Limb (tissue), 2 donors: ENCODE measurements around the gene CDX1.

ENCODE experiments used
- DNase-seq, 2 donors: peaks; one replicate each; pipeline ENCODE4 v3.0.0-alpha.2; 2016; ENCODE audit errors: extremely low spot score in 2 of 2

The CDX1 gene

GRCh38 chr5:150146235-150146634 is 20.3 kb upstream of the CDX1 start:
- DNase-seq, result no peak

GRCh38 chr5:150146862-150147601 is 19.5 kb upstream of the CDX1 start:
- peak in 1 of 2 donors; percentile 82 for DNase-seq

- no peak for DNase-seq
These were observed 18.9 kb upstream of the CDX1 start for GRCh38 chr5:150147670-150148069.

GRCh38 chr5:150148117-150148927 is 18.3 kb upstream of the CDX1 start:
- DNase-seq, result no peak

GRCh38 chr5:150149618-150150017 is 17.0 kb upstream of the CDX1 start:
- no peak for DNase-seq

- no peak for DNase-seq
These were observed 13.7 kb upstream of the CDX1 start for GRCh38 chr5:150152636-150153462.

GRCh38 chr5:150153483-150153882 is 13.1 kb upstream of the CDX1 start:
- no peak for DNase-seq

- no peak for DNase-seq
These were observed 12.5 kb upstream of the CDX1 start for GRCh38 chr5:150153957-150154617.

- DNase-seq, result no peak
These were observed 11.9 kb upstream of the CDX1 start for GRCh38 chr5:150154618-150155128.

- DNase-seq, result peak; percentile 88 to 93
These were observed 11.1 kb upstream of the CDX1 start, which contains the start of gene PDGFRB for GRCh38 chr5:150155258-150156026. Gene PDGFRB (minus strand): TSS chr5:150155845. CDS start chr5:150137047, 18,798 bp downstream.

- DNase-seq, result no peak
These were observed 10.6 kb upstream of the CDX1 start for GRCh38 chr5:150156027-150156368.

- no peak for DNase-seq
These were observed 10.0 kb upstream of the CDX1 start for GRCh38 chr5:150156540-150156939.

GRCh38 chr5:150157168-150157567 is 9.4 kb upstream of the CDX1 start:
- DNase-seq, result no peak

GRCh38 chr5:150158170-150158949 is 8.2 kb upstream of the CDX1 start:
- DNase-seq, result no peak

- no peak for DNase-seq
These were observed 7.5 kb upstream of the CDX1 start for GRCh38 chr5:150159031-150159430.

GRCh38 chr5:150159741-150160179 is 6.8 kb upstream of the CDX1 start:
- no peak for DNase-seq

- no peak for DNase-seq
These were observed 6.0 kb upstream of the CDX1 start for GRCh38 chr5:150160448-150161081.

- DNase-seq, result peak in 1 of 2 donors; percentile 89
These were observed 5.1 kb upstream of the CDX1 start for GRCh38 chr5:150161242-150162141.
